ENCODE data around the gene P3H4.
"Not testable (repeated sequence)": the region's sequence is repeated elsewhere in the genome, so short reads cannot be mapped to it uniquely, and the experiment has no call there.

P3H4 gene

GRCh38 chr17:41777574-41778188 lies 34.1 kb downstream of the P3H4 start:
- Histone ChIP-seq H3K4me3 (ENCODE audit: severe bottlenecking) (no peak overlapping the region), H3K9me3 (ENCODE audit: severe bottlenecking) (no peaks in the 10 kb centered on the region), H3K27ac (ENCODE audit: poor library complexity, severe bottlenecking) (peak overlapping the region; percentile 94), H3K4me1 (ENCODE audit: insufficient read depth, poor library complexity, severe bottlenecking) (peaks cover 62% of the 10 kb centered on the region), H3K27me3 (ENCODE audit: insufficient read depth, poor library complexity, severe bottlenecking) (no peaks in the 10 kb centered on the region), H3K36me3 (ENCODE audit: low read depth) (peaks cover 51% of the 10 kb centered on the region)
- DNase-seq (ENCODE audit: low spot score) = no peak
- peak; percentile 44 for ATAC-seq (ENCODE audit: low read depth)
- TF ChIP-seq CTCF (IDR thresholded peaks at IDR 0.05; ENCODE audit: poor library complexity, severe bottlenecking) = no peak

- H3K4me3 ChIP-seq (ENCODE audit: severe bottlenecking) = no peak overlapping the region
- ATAC-seq (ENCODE audit: low read depth) (no peak), DNase-seq (ENCODE audit: low spot score) (no peak)
- H3K4me1 ChIP-seq (ENCODE audit: insufficient read depth, poor library complexity, severe bottlenecking) = peaks cover 68% of the 10 kb centered on the region
- no peaks in the 10 kb centered on the region for H3K27me3 ChIP-seq (ENCODE audit: insufficient read depth, poor library complexity, severe bottlenecking)
- H3K27ac ChIP-seq (ENCODE audit: poor library complexity, severe bottlenecking) = peak overlapping the region; percentile 94
- TF ChIP-seq CTCF (IDR thresholded peaks at IDR 0.05; ENCODE audit: poor library complexity, severe bottlenecking) = no peak
- peaks cover 51% of the 10 kb centered on the region for H3K36me3 ChIP-seq (ENCODE audit: low read depth)
- no peaks in the 10 kb centered on the region for H3K9me3 ChIP-seq (ENCODE audit: severe bottlenecking)
Observed at GRCh38 chr17:41777157-41777573, 34.6 kb downstream of the P3H4 start.

GRCh38 chr17:41776262-41776900 lies 35.4 kb downstream of the P3H4 start:
- not testable (repeated sequence) for H3K4me3 ChIP-seq (ENCODE audit: severe bottlenecking); H3K9me3 ChIP-seq (ENCODE audit: severe bottlenecking); ATAC-seq (ENCODE audit: low read depth); DNase-seq (ENCODE audit: low spot score); H3K27me3 ChIP-seq (ENCODE audit: insufficient read depth, poor library complexity, severe bottlenecking)
- Histone ChIP-seq H3K27ac (ENCODE audit: poor library complexity, severe bottlenecking) (peak overlapping the region; percentile 94), H3K36me3 (ENCODE audit: low read depth) (peaks cover 51% of the 10 kb centered on the region), H3K4me1 (ENCODE audit: insufficient read depth, poor library complexity, severe bottlenecking) (peaks cover 74% of the 10 kb centered on the region)

- H3K27me3 ChIP-seq (ENCODE audit: insufficient read depth, poor library complexity, severe bottlenecking) = no peaks in the 10 kb centered on the region
- ATAC-seq (ENCODE audit: low read depth) (peak; percentile 29), DNase-seq (ENCODE audit: low spot score) (no peak)
- peaks cover 74% of the 10 kb centered on the region for H3K4me1 ChIP-seq (ENCODE audit: insufficient read depth, poor library complexity, severe bottlenecking)
- no peak for TF ChIP-seq CTCF (IDR thresholded peaks at IDR 0.05; ENCODE audit: poor library complexity, severe bottlenecking)
- H3K36me3 ChIP-seq (ENCODE audit: low read depth) = peaks cover 58% of the 10 kb centered on the region
- no peaks in the 10 kb centered on the region for H3K9me3 ChIP-seq (ENCODE audit: severe bottlenecking)
- no peak overlapping the region for H3K4me3 ChIP-seq (ENCODE audit: severe bottlenecking)
- H3K27ac ChIP-seq (ENCODE audit: poor library complexity, severe bottlenecking) = peak overlapping the region; percentile 94
Observed at GRCh38 chr17:41775394-41776226, 36.1 kb downstream of the P3H4 start.

- peaks cover 67% of the 10 kb centered on the region for H3K4me1 ChIP-seq (ENCODE audit: insufficient read depth, poor library complexity, severe bottlenecking)
Observed at GRCh38 chr17:41773731-41774193, 38.0 kb downstream of the P3H4 start.

More at GRCh38 chr17:41773731-41774193, 38.0 kb downstream of the P3H4 start:
- Histone ChIP-seq H3K36me3 (ENCODE audit: low read depth) (peaks cover 71% of the 10 kb centered on the region), H3K27me3 (ENCODE audit: insufficient read depth, poor library complexity, severe bottlenecking) (no peaks in the 10 kb centered on the region), H3K27ac (ENCODE audit: poor library complexity, severe bottlenecking) (peak overlapping the region; percentile 94), H3K9me3 (ENCODE audit: severe bottlenecking) (no peaks in the 10 kb centered on the region), H3K4me3 (ENCODE audit: severe bottlenecking) (no peak overlapping the region)
- no peak for DNase-seq (ENCODE audit: low spot score)
- TF ChIP-seq CTCF (IDR thresholded peaks at IDR 0.05; ENCODE audit: poor library complexity, severe bottlenecking) = no peak
- ATAC-seq (ENCODE audit: low read depth) = no peak

All from RWPE2 (cell line).